Measurements from ENCODE around the gene MTMR4.
A peak's percentile ranks its signal among the peaks of the same experiment; 100 is the strongest.
"Not testable (repeated sequence)": the region's sequence is repeated elsewhere in the genome, so short reads cannot be mapped to it uniquely, and the experiment has no call there.

MTMR4 gene

DNA sequence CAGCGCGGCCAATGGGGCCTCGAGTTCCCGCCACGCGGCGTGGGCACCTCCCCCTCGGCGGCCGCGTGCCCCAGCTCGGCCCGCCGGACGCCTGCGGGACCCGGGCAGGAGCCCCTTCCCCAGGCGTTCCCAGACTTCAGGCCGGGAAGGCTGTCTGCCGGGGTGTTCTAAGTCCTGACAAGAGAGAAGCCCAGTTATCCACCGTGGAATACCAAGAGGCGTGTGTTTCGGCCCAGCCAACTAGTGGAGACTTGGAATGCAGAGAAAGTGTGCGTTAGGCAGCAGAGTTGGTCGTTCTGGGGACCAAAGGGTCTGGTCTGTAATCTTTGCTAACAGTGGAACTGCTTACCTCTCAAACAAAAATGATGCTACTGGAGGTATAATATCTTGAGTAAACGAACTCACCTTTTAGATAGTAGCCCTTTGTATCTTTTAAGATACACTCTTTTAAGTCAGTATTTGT, 26.0 kb downstream of the MTMR4 start:
- no peak for DNase-seq

DNA sequence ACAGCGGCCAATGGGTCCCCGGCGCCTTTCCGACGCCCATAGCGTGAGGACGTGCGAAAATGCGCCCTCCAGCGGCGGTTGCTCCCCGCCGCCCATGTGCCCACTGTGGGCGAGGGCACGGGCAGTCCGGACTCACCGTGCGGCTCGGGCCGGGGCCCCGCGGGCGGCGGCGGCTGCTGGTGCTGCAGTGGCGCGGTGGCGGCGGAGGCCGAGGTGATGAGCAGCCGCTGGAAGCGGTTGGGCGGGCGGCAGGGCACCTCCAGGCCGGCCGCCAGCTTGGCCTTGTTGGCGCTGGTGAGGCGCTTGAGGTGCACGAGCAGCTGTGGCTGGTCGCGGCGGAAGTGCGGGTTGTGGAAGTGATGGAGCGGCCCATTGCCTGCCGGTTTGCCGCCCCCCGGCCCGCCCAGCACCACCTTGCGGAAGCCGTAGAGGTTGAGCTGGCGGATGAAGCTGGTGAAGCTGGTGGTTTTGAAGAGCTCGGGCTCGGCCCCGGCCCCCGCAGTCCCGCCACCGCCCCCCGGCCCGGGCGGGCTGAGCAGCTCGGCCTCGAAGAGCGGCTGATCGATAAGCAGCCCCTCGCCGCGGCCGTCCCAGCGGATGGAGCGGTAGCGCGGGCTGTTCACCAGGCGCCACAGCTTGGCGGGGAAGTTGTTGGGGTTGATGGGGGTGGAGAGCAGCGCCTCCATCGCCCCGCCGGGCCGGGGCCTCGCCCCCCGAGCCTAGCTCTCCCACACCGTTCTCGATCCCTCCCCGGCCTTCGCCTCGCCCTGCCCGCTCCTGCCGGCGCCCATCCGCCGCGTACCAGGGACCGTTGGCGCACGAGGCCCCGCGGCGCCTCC, 26.6 kb downstream of the MTMR4 start, which contains the start of gene HSF5:
Gene HSF5, minus strand, starts transcription at position 820 of the 839 bp plus-strand sequence. Its CDS starts 134 bp downstream, at position 686.
- peak; percentile 87 for DNase-seq

DNA sequence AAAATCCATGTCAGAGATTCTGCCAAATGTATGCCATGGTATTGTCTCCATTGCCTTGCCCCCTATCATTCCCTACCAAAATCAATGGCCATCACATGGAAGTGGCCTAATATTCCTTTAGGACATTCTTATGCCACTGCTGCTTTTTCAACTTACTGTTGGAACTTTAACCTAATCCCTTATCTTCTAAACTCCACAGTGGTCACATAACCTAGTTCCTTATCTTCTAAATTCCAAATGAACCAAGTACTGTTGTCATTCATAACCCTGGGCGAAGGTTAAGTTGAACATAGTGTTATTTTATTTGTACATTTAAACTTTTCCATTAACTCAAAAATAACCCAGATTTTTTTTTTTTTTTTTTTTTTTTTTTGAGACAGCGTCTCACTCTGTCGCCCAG, 29.8 kb downstream of the MTMR4 start:
- DNase-seq, result no peak

GRCh38 chr17:58481798-58482197, 32.6 kb downstream of the MTMR4 start:
- not testable (repeated sequence) for DNase-seq

DNA sequence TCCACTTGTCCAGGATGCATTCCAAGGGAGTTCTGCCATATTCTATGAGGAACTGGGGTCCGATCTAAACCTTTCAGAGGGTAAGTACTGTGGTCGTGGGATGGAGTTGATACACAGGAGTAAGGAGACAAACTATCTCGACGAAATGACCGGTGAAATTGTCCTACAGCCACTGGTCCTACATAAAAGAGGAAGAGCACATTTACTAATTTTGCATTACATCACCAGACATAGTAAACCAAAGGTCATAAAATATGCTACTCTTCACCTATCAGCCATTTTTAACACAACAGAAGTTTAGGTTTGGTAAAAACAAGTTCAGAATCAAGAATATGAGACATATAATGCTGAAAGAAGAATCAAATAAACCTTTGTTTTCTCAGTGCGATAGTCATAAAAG, 34.3 kb downstream of the MTMR4 start:
- DNase-seq, result no peak

DNA sequence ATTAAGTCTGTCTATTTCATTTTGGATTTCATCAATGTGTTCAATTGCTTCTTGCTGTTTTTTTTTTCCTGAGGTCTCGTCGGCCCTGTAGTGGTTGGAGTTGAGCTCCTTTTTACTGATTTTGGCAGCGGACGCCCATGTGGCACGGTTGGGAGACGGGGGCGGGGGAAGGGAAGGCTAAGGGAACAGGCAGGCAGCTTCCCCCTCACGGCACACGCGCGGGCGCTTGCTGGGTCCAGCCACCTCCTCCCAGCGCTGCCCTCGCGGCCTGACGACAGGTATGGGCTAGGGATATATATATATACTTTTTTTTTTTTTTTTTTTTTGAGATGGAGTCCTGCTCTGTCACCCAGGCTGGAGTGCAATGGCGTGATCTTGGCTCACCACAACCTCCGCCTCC, 37.6 kb downstream of the MTMR4 start:
- DNase-seq, result no peak

DNA sequence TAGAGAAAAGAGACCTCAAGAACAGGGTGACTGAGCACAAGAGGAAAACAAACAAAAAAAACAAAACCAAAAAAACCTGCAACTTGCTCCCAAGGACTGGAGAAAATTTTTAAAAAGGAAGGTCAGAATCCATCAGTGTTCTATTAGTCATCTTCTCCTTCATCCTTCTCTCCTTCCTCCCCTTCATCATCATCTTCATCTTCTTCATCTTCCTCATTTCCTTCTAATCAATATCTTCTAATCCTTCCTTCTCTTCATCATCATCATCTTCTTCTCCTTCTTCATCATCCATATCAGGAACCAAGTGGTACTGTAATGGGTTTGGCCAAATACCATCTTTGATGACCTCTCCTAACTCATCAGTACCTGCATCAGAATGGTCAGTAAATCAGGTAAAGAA, 38.5 kb downstream of the MTMR4 start:
- DNase-seq, result no peak

DNA sequence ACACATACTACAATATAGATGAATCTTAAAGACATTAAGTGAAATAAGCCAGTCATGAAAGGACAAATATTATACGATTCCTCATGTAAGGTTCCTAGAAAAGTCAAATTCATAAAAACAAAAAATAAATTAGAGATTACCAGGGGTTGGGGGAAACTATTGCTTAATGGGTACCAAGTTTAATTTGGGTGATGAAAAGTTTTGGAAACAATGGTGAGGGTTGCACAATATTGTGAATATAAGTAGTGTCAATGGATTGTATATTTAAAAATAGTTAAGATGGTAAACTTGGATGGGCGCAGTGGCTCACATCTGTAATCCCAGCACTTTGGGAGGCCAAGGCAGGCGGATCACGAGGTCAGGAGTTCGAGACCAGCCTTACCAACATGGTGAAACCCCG, 44.1 kb downstream of the MTMR4 start:
- DNase-seq, result no peak

DNA sequence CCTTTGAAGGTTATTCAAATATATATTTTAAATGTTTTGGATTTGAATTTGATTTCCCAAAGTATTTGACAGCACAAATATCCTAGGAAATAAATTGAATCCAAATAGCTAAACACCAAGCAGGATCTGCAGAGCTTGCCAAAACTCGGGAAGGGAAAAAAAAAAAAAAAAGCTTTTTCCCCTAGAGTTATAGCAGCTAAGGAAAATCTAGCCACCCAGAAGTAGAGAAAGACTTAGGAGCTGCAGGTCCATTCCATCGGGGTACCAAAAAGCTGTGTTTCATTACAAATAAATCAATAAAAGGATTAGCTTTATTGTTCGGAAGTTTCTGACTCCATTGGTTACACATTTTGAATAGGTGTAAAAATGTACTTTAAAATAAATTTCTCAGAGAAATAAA, 45.5 kb downstream of the MTMR4 start:
- no peak for DNase-seq

DNA sequence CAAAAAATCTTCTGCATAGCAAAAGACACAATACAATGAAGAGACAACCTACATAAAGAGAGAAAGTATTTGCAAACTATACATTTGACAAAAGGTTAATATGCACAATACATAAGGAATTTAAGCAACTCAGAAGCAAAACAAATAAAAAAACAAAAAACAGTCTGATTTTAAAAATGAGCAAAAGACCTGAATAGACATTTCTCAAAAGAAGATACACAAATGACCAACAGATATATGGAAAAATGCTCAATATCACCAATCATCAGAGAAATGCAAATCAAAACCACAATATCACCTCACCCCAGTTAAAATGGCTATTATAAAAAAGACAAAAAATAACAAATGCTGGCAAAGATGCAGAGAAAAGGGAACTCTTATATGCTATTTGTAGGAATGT, 58.9 kb downstream of the MTMR4 start:
- DNase-seq, result no peak

DNA sequence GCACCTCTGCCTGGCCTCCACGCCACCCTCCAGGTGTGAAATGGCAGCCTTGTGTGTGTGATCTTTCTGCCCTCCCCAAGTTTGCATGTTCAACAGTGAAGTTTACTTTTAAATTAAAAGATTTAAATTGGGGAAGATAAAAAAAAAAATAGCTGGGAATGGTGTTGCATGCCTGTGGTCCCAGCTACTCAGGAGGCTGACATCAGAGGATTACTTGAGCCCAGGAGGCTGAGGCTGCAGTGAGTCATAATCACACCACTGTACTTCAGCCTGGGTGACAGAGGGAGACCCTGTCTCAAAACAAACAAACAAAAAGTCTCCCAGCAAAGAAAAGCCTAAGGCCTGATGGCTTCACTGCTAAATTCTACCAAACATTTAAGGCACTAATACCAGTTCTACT, 61.7 kb downstream of the MTMR4 start:
- no peak for DNase-seq

DNA sequence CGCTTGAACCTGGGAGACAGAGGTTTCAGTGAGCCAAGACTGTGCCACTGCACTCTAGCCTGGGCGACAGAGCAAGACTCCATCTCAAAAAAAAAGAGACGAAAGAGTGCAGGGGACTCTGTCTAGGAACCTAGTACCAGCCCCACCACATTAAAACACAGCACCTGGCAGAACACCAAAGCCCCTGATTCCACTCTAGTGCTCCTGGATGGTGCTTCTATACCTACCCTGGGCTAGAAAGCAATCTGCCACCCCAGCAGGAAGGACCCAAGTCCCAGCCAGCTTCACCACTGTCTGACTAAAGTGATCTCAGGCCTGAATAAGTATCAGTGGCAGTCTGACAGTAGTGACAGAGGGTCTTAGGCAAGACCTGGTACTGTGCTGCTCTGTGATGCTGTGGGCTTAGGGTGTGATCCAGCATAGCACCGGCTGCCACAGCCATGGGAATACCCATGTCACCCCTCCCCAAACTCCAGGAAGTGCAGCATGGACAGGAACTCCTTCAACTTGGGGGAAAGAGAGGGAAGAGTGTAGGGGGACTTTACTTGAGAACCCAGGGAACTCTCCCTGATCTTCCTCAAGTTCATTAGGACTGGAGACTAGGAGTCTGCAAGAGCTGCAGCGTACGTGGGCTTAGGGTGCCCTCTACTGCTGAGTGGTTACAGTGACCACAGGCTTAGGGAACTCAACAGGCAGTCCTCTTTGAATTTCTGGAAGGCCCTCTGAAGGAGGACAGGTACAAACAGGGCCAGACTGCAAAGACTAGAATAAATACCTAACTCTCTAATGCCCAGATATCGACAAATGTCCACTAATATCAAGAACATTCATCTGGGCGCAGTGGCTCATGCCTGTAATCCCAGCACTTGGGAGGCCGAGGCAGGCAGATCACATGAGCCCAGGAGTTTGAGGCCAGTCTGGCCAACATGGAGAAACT, 67.1 kb downstream of the MTMR4 start:
- peak; percentile 71 for DNase-seq

- no peak for DNase-seq
Observed at GRCh38 chr17:58446086-58446485, 68.4 kb downstream of the MTMR4 start.

Measured in CD4-positive, alpha-beta T cell treated with Interleukin-6 for 4 hours (primary cell).